Right lobe of liver (tissue), 6 donors: ENCODE measurements around the gene MAP3K14. TPM values are rescaled to one million over a fixed set of nuclear protein-coding genes. Genes with fewer than 3 reads are reported as not detected.

ENCODE experiments used
- ATAC-seq, 4 donors: fragments of 200-7000 bp; cut with Tn5 transposase; one replicate each; pipeline ENCODE4 v1.9.1; 2020; ENCODE audit warnings: mild to moderate bottlenecking in 4 of 4, moderate library complexity in 4 of 4
- DNase-seq, 3 donors: peaks; one replicate each; pipeline ENCODE4 v3.0.0-alpha.2; 2020
- H3K27ac ChIP-seq, 3 donors: fragments of 200-600 bp; one replicate each; pipeline ENCODE4 v1.8.0; 2022
- H3K27me3 ChIP-seq, 2 donors: fragments of 200-600 bp; one replicate each; pipeline ENCODE4 v1.8.0; 2022
- H3K36me3 ChIP-seq, 4 donors: fragments of 200-600 bp; sonication (generic) in 1 of 4; one replicate each; pipeline versions ENCODE4 v1.5.1 to v1.8.0; 2017 to 2022; ENCODE audit warnings: control low read depth in 1 of 4
- H3K4me1 ChIP-seq, 4 donors: fragments of 200-600 bp; sonication (generic) in 1 of 4; one replicate each; pipeline versions ENCODE4 v1.5.1 to v1.8.0; 2017 to 2022; ENCODE audit warnings: control low read depth in 1 of 4
- H3K4me3 ChIP-seq, 3 donors: fragments of 200-600 bp; one replicate each; pipeline ENCODE4 v1.8.0; 2022
- H3K9me3 ChIP-seq, 4 donors: fragments of 200-600 bp; sonication (generic) in 1 of 4; one replicate each; pipeline versions ENCODE4 v1.5.1 to v1.8.0; 2017 to 2022; ENCODE audit warnings: control low read depth in 1 of 4
- CTCF ChIP-seq, 4 donors: fragments of 200-600 bp in 3 of 4; fragments of 450-650 bp in 1 of 4; IDR thresholded peaks; one replicate each; pipeline versions ENCODE4 v1.5.1 to v1.8.0; 2016 to 2022; ENCODE audit warnings: antibody characterized with exemption in 4 of 4, mild to moderate bottlenecking in 2 of 4
- POLR2A ChIP-seq: fragments of 450-650 bp; IDR thresholded peaks from one replicate; pipeline ENCODE4 v1.6.1; 2017; ENCODE audit warnings: antibody characterized with exemption, mild to moderate bottlenecking
- WGBS: methylation state at CpG from one replicate; pipeline ENCODE4 v1.1.6; 2018; ENCODE audit warnings: low coverage, low lambda C conversion rate; ENCODE audit not compliant: insufficient coverage; ENCODE audit errors: missing lambda C conversion rate; 5-methylcytosine and 5-hydroxymethylcytosine counted together
- intact Hi-C, 2 donors: fragments of 100-400 bp; cut with DNase I; formaldehyde crosslinking; loops; one replicate each; pipeline versions ENCODE4 v1.11.2 to v1.14.1; 2022
- total RNA-seq, 6 experiments: library from RNA; depleted of rRNA in 2 of 6; stranded (reverse); fragments of >200 nt in 2 of 6; fragmentation: NEBNext Ultra II Directional in 3 of 6; extraction: Animal tissue kit (Norgen Biotek cat#: 25700) in 3 of 6; gene quantifications; one replicate each; pipeline versions ENCODE4 v1.1.0 to v1.2.4, GENCODE V29; 2016 to 2023
- donor health status: DM: no; HTN: yes; CAD: no.
- donor health status: DM: no; HTN: no; CAD: no.
- donor health status: DM: no; HTN: no; CAD: no.
- donor health status: DM: no; HTN: yes; CAD: no.
- donor health status: DM: no; HTN: yes; CAD: no.

MAP3K14 gene
- total RNA-seq, 6 experiments from 2014 or later, result 4.8 to 7.8 (median 6.3) TPM

- peak in 1 of 4 donors; percentile 8 for ATAC-seq
Measured at GRCh38 chr17:45227101-45227925, 89.5 kb downstream of the MAP3K14 start.

GRCh38 chr17:45226576-45226975, 90.2 kb downstream of the MAP3K14 start:
- Histone ChIP-seq H3K27ac (peak overlapping the region in 2 of 3 donors; percentile 67 to 69), H3K4me1 (no peaks in the 10 kb centered on the region), H3K4me3 (peak overlapping the region in 1 of 3 donors; percentile 4), H3K36me3 (no peaks in the 10 kb centered on the region), H3K27me3 (no peaks in the 10 kb centered on the region), H3K9me3 (no peaks in the 10 kb centered on the region)
- WGBS, result 66% methylated on average over 3 of the region's 3 CpGs
- DNase-seq (no peak), ATAC-seq (no peak)
- TF ChIP-seq CTCF (IDR thresholded peaks at IDR 0.05) (no peak), POLR2A (no peak)
- intact Hi-C loops, result loop anchor here in 1 of 2 donors (10.0 kb wide), 1 partner anchor 158 kb away; no protein-coding TSS in a partner anchor

More at GRCh38 chr17:45227101-45227925, 89.5 kb downstream of the MAP3K14 start:
- TF ChIP-seq CTCF (IDR thresholded peaks at IDR 0.05) (no peak), POLR2A (no peak)
- 64% methylated on average over 8 of the region's 8 CpGs for WGBS
- intact Hi-C loops, result loop anchor here in 1 of 2 donors (10.0 kb wide), 1 partner anchor 157 kb away; no protein-coding TSS in a partner anchor
- no peaks in the 10 kb centered on the region for H3K27me3 ChIP-seq
- H3K4me1 ChIP-seq, result no peaks in the 10 kb centered on the region
- H3K4me3 ChIP-seq, result no peak overlapping the region
- DNase-seq, result no peak
- H3K36me3 ChIP-seq, result no peaks in the 10 kb centered on the region
- H3K9me3 ChIP-seq, result no peaks in the 10 kb centered on the region
- H3K27ac ChIP-seq, result peak overlapping the region in 2 of 3 donors; percentile 67 to 77

GRCh38 chr17:45225964-45226530, 90.8 kb downstream of the MAP3K14 start:
- 42% methylated on average over 2 of the region's 11 CpGs for WGBS
- TF ChIP-seq CTCF (IDR thresholded peaks at IDR 0.05) (no peak), POLR2A (no peak)
- Histone ChIP-seq H3K9me3 (no peaks in the 10 kb centered on the region), H3K27me3 (no peaks in the 10 kb centered on the region), H3K4me3 (peak overlapping the region in 1 of 3 donors; percentile 4), H3K4me1 (no peaks in the 10 kb centered on the region), H3K27ac (peak overlapping the region in 2 of 3 donors; percentile 67 to 69), H3K36me3 (no peaks in the 10 kb centered on the region)
- peak; percentile 62 to 67 (median 64) for ATAC-seq
- peak; percentile 80 to 89 (median 81) for DNase-seq
- intact Hi-C loops, result loop anchor here in 1 of 2 donors (10.0 kb wide), 1 partner anchor 159 kb away; no protein-coding TSS in a partner anchor

GRCh38 chr17:45225051-45225700, 91.6 kb downstream of the MAP3K14 start:
- H3K27me3 ChIP-seq, result no peaks in the 10 kb centered on the region
- intact Hi-C loops, result loop anchor here in 1 of 2 donors (10.0 kb wide), 1 partner anchor 160 kb away; no protein-coding TSS in a partner anchor
- no peak for TF ChIP-seq CTCF (IDR thresholded peaks at IDR 0.05)
- no peak for TF ChIP-seq POLR2A
- H3K4me1 ChIP-seq, result no peaks in the 10 kb centered on the region
- WGBS, result 20% methylated on average over 2 of the region's 7 CpGs
- H3K4me3 ChIP-seq, result no peak overlapping the region
- peak overlapping the region in 2 of 3 donors; percentile 38 to 51 for H3K27ac ChIP-seq
- DNase-seq, result peak in 1 of 3 donors; percentile 52
- H3K9me3 ChIP-seq, result no peaks in the 10 kb centered on the region
- H3K36me3 ChIP-seq, result no peaks in the 10 kb centered on the region
- no peak for ATAC-seq
